Measurements from ENCODE around the gene OR2B2.

DNA sequence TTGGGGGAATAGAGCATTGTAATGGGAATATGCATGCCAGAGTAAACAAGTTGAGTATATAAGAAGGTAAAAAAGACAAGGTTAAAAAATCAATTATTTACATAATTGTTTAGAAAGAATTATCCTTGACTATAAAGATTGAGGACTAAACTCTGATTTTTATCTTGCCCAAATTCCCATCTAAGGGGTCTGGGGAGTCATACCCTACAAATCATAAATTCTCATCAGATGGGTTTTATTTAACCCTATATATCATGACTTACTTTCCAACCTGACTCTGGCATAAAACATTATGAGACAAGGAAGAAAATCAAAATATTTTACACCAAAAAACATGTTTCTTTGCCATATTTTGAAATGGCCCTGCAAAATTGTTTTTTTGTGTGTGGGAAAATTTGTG lies 12.7 kb downstream of the OR2B2 start:
- TF ChIP-seq, protein P1, sequence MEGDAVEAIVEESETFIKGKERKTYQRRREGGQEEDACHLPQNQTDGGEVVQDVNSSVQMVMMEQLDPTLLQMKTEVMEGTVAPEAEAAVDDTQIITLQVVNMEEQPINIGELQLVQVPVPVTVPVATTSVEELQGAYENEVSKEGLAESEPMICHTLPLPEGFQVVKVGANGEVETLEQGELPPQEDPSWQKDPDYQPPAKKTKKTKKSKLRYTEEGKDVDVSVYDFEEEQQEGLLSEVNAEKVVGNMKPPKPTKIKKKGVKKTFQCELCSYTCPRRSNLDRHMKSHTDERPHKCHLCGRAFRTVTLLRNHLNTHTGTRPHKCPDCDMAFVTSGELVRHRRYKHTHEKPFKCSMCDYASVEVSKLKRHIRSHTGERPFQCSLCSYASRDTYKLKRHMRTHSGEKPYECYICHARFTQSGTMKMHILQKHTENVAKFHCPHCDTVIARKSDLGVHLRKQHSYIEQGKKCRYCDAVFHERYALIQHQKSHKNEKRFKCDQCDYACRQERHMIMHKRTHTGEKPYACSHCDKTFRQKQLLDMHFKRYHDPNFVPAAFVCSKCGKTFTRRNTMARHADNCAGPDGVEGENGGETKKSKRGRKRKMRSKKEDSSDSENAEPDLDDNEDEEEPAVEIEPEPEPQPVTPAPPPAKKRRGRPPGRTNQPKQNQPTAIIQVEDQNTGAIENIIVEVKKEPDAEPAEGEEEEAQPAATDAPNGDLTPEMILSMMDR (IDR thresholded peaks at IDR 0.05; ENCODE audit: insufficient read depth, low read length, poor library complexity, severe bottlenecking) = no peak
- no peak for TF ChIP-seq EZH2phosphoT487 (conservative IDR thresholded peaks at IDR 0.05; ENCODE audit: low read length)
